ENCODE data around the gene MBP.

Gene MBP

GRCh38 chr18:77047803-77048419 is 84.7 kb downstream of the MBP start:
- DNase-seq: no peak

GRCh38 chr18:77046994-77047393 is 85.6 kb downstream of the MBP start:
- DNase-seq: no peak

- no peak for DNase-seq
These were observed 86.2 kb downstream of the MBP start for GRCh38 chr18:77046409-77046808.

- no peak for DNase-seq
These were observed 86.9 kb downstream of the MBP start for GRCh38 chr18:77045677-77046076.

DNA sequence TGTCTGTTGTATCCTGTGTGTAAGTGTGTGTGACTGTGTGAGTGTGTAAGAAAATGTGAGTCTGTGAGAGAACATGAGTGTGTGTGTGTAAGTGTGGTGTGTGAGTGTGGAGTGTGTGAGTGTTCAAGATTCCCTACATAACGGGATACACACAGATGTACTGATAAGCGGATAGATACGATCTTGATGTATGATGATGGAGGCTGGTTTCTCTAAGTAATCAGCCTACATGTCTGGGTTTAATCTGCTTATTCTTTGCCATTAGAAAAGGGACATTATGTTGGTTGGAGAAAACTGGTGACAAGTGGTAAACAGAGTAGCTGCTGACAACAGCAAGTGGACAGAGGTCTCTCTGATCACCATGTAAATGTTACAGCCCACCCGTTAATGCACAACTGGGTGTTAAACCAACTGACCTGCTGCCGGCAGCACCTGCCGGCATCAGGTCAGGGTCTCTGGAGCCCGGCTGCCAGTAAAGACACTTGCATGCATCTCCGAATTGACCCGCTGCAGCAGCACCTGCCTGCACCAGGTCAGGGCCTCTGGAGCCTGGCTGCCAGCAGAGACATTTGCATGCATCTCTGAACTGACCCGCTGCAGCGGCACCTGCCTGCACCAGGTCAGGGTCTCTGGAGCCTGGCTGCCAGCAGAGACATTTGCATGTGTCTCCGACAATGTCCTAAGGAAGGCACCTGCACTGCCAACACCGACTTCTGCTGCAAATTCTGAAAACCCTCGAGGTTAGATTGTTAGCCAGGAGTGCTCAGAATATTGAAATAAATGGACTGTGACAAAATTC is 87.5 kb downstream of the MBP start:
- DNase-seq: no peak

DNA sequence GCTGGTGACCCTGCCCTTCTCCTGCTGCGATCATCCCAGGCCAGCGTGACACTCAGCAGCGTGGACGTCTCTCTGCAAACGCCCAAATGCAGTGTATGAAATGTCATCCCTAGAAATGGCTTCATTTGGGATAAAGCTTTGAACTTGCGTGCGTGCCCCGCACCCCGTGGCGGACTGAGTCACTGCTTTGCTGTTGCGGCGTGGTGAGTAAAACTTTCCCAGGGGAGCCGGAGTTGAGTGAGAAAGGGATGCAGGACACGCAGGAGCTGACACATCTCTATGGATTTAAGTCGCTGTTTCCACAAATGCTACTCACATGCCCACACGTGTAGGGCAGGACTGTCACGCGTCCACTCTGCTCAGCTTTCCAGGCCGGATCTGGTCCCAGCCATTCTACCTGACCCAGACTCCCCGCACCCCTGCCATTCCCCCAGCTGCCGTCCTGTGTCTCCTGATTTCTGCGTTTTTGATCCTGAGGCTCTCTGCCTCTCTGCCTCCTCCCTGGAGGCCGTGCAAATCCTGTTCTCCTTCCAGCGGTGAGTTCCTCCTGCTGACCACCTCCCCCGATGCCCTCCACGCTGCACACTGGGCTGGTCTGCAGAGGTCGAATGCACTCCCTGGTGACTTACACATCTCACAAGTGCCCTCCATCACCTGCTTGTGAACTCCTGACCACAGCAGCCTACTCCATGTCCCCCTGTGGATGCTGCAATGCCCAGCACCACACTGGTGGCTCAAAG is 88.9 kb downstream of the MBP start:
- DNase-seq: no peak

GRCh38 chr18:77042583-77042982 is 90.0 kb downstream of the MBP start:
- DNase-seq: no peak

DNA sequence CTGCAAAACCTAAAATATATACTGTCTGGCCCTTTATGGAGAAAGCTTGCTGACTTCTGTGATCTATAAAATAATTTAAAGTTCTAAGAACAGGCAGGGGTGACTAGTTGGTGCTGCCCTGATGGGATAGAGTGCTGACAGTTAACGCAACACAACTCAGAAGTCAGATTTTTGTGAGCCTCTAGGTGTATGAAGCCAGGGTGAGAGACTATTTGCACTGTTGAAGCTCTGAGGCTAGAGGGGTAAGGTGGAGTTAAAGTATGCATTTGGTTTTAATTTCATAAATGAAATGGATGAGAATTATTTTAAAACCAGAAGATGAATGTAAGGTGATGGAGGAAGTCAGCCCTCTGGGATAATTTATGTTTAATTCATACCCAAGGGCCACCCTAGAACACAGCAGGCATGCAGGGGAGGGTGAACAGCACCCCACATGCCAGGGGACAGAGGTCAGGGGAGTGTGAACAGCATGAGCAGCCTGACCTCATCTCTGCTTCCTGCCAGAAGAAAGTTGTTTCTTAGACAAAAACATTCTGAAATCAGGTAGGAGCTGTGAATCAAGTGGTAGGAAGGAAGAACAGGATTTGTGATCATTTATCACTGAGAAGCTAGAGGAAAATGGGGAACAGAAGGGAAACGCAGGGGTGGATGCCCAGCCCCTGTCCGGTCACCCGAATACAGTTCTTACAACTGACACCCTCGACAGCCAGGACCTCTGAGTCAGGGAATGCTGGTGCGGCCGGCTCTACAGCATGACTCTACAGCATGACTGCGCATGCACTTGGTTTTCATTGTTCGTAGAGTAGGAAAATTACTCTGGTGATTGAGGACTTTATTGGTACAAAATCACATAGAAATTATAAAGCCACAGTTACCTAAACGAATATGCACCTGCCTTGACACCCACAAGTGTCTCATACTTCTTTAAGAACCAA is 93.1 kb downstream of the MBP start:
- DNase-seq: peak; percentile 7 to 55

GRCh38 chr18:77038182-77038858 is 94.3 kb downstream of the MBP start:
- no peak for DNase-seq

GRCh38 chr18:77037567-77037966 is 95.0 kb downstream of the MBP start:
- no peak for DNase-seq

DNA sequence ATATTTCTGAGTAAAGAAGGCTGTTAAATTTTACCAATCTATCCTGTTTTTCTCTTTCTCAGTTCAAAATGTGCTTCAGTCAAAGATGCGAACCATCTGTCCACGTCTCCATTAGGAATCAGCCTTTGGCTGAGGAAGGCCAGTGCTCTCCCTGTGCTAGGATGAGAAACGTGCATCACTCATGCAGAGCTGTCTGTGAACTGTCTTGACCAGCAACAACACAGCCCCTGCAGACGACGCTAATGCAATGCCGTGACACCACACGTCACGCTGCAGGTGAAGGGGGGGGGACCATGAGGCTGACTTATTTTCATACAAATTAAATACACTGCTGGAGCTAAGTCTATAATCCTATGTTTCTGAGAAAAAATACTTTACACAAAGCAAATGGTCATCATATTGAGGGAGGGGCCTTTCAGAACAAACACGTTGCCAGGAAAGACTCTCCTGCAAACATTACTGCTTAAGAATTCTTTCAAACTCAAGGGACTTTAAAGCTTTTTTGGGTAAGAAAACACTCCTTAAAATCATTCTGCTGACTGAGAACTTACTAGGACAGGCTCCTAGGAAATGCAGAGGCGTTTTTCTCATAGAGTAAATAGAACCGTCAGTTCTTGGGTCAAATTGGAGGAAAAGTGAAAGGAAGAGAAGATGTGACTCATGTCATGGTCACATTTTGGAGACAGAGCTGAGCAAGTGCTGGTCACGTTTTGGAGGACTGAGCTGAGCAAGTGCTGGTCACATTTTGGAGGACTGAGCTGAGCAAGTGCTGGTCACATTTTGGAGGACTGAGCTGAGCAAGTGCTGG is 97.0 kb downstream of the MBP start:
- peak in 1 of 2 donors; percentile 26 for DNase-seq

GRCh38 chr18:77033575-77033974 is 99.0 kb downstream of the MBP start:
- no peak for DNase-seq

- peak; percentile 19 to 23 for DNase-seq
These were observed 100.3 kb downstream of the MBP start for GRCh38 chr18:77032181-77032701.

- no peak for DNase-seq
These were observed 100.9 kb downstream of the MBP start for GRCh38 chr18:77031662-77032061.

GRCh38 chr18:77030201-77030600 is 102.4 kb downstream of the MBP start:
- DNase-seq: no peak

GRCh38 chr18:77025831-77026363 is 106.7 kb downstream of the MBP start:
- no peak for DNase-seq

GRCh38 chr18:77025123-77025522 is 107.5 kb downstream of the MBP start:
- DNase-seq: no peak

- no peak for DNase-seq
These were observed 108.1 kb downstream of the MBP start for GRCh38 chr18:77024476-77024875.

- no peak for DNase-seq
These were observed 109.3 kb downstream of the MBP start for GRCh38 chr18:77023102-77023782.

DNA sequence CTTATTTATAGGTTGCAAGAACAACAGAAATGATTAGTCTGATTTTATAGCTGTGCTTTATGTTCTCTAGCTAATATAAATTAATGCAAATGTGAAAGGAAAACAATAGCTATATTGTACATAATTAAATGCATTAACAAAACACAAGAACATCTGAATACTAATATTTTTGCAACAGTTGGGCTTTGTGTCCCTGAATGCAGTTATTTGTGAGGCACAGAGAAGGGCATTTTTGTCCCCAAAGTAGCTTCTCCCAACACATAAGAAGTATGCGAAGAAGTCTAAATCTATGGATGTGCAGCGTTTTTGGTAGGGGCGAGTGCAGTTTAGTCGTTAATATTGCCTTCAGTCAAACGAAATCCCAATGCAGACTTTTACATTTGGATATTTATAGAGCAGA is 110.0 kb downstream of the MBP start:
- no peak for DNase-seq

Data from inflammatory macrophage (primary cell).